Stimulated activated CD8-positive, alpha-beta memory T cell treated with anti-CD3 and anti-CD28 coated beads, Interleukin-12 subunit alpha, Interleukin-12 subunit beta, amount 100 ng/mL, for 4 hours (primary cell): ENCODE measurements around the gene DLX6.

Experiments
- DNase-seq: peaks from one replicate; pipeline ENCODE4 v3.0.0-alpha.2; 2020; ENCODE audit warnings: low read depth

DLX6 gene

DNA sequence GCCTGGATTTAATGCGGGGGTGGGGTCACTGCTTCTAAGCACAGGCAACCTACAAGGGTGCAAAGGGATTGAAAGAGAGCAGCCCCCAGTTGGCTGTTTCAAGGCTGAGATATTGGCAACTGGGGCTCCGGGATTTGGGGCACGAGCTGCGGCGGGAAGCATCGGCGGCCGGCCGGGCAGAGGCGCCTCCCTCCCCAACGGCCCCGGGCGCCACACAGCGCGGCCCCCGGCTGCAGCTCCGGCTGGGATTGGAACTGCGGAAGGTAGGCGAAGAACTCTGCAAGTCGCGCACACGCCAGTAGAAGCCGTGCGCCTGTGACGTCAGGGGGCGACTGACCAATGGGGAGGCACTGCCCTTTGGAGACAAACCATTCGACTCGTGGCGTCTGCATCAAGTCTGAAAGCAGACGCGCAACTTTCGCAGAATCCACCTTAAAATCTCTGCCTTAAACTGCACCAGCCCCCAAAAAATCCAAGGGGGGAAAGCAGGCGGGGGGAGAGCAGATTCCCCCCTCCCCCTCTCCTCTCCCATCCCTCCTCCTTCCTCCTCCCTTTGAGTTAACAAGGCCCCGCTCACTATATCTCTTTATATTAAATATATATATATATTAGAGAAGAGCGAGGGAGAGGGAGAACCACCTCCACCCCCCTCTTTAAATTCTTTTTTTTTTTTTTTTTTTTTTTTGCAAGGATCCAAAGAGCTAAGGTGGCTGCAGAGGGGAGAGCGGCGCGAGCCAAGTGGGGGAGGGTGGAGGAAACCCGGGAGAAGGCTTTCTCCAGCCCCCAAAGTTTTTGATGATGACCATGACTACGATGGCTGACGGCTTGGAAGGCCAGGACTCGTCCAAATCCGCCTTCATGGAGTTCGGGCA, at the start of gene DLX6:
TSS of gene DLX6 (plus strand) at position 371 of the 872 bp plus-strand sequence. CDS start at position 796, 425 bp downstream.
- no peak for DNase-seq

DNA sequence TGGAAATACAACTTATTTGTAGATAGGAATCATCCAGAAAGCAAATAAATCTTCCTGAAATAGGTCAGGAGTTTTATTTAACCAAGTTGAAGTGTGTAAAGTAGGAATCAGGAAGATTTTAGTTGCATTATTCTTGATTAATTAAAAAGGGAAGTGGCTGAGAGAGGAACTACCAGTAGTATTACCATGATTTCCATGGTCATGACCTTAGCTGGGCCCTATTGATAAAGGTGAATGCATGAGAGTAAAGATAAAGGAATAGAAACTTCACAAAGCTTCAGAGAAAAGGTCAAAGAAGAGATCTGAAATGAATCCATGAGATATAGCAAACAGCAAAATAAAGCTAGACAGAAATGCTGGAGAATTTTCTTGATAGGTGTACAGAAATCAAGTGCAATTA, 46.2 kb upstream of the DLX6 start:
- DNase-seq = no peak

DNA sequence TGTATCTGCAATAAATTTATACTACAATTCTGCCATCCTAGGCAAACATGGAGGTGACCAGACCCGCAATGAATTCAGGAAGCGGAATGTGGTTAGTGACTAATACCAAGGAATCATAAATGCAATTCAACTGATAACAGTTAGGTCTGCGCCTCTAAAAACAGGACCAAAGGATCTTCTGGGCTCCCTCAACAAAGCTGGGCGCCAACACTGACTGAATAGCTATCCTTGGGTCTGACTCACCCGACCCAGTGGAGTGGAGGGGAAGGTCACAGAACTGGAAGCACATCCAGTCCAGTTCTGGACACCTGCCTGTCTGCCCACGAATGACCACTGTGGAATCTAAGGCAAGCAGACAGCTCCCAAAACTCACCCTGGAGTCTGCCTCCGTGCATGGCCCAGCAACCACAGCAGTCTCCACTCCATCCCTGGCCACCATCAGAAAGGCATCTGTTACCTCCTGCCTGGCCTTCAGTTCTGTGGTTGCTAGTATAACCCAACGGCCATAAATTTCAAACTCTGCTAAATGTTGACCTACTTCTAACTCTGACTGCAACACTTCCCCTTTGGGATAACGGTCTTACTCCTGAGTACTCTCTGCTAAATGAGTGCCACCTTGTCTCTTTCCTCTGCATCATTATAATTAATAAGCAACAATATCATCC, 43.0 kb upstream of the DLX6 start:
- no peak for DNase-seq

DNA sequence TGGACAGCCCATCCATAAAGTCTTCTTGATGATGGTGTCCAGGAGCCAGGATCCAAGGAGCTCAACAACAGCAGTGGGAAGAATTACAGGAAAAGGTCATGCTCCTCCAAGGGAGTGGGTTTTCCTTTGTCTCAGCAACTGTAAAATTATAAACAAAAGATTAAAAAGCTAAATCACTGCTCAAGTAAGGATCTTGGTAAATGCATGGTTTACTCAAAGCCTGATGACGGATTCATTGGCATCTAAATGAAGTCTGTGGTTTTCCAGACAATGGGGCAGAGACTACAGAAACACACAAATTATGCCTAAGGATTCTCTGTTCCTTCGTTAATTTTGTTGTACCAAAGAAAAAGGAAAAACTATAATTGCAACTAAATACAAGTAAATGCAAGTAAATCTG, 36.4 kb upstream of the DLX6 start:
- DNase-seq = no peak

DNA sequence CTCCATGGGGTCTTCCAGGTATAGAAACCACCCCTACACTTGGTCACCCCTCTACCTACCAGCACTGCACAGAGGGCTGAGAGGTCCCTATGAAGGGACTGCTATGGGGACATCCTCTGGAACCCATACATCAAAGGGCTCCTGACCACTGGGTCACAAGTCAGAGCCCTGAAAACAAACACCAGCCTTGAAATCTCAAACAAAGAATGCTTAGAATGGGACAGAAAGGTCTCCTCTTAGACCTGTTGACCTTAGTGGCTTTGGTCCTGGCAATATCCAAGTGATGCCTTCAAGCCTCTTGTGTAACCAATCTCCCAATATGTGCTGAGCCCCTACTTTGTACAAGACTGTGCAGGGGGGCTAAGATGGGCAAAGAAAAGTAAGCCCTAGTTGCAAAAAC, 34.6 kb upstream of the DLX6 start:
- DNase-seq = no peak

DNA sequence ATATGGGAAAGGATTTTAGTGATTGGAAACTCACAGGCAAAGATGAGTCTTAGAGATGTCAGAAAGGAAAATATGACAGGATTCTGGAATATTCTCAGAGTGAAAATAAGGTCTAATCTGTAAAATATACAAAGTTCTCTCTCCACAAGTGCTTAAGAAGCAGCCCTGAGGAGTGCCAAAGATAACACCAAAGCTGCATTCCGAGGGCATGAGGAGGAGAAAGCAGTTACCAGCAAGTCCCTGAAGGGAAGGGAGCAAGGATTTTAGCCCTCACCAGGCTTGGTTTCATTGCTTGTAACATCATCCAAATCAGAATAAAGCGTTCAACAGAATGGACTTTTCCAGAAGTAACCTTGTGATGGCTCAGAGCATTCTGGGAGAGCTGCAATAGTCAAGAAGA, 31.4 kb upstream of the DLX6 start:
- DNase-seq = no peak

DNA sequence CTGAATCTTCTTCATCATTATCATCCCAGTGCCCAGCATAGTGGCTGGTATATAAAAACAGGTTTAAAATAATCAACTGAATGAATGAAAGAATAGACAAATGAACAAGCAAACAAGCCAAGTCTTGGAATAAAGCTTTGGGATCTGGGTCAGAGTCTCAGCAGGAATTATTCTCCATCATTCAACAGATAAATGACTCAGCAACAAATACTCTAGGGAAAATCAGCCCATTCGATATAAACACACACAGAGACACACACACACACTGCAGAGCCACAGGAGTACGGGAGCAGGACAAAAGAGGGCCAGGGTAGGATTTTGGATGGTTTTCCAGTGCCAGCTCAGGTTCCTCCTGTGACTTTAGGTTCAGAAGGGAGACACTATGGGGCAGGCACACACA, 29.2 kb upstream of the DLX6 start:
- DNase-seq = no peak

DNA sequence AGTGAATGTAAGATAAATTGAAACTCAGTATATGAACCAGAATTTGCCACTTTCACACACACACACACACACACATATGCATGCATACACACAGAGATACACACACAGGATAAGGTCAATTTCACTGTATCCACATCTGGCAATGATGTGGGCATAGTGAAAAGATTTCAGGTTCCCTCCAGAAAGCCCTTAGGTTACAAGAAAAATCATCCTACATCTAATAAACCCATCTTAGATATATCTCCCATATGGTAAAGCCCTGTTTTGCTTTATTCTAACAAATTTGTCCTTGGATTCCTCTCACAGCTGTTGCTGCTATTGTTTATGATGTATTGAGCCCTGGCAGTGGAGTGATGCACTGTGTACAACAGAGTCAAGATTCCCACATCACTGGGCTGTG, 27.9 kb upstream of the DLX6 start:
- no peak for DNase-seq

DNA sequence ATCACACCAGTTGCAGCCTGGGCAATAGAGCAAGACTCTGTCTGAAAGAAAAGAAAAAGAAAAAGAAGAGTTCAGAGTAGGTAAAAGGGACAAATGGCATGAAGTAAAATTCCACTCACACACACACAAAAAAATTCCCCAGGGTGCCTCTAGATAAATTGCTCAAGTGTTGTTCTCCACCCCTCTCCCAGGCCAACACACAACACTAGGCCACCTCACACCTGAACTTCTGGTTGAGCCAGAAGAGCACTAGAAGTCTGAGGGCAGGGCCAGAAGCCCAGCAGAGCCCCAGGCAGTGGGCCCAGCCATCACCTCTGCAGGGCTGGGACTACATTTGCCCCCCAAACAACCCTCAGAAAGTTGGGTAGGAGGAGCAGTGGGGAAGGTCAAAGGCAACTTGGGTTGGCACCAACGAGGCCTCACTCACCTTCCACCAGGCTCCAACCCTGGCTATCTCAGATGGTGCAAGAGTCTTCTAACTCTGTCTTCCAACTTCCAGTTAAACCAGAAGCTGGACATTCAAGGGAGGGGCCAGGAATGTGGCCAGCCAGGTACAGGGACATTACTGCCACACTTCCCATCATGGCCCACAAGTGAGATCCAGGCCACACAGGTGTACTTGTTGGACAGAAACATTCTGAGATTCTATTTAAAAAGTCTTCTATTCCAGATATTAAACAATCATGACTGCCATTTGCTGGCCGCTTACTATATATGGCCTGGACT, 25.6 kb upstream of the DLX6 start:
- DNase-seq = no peak

DNA sequence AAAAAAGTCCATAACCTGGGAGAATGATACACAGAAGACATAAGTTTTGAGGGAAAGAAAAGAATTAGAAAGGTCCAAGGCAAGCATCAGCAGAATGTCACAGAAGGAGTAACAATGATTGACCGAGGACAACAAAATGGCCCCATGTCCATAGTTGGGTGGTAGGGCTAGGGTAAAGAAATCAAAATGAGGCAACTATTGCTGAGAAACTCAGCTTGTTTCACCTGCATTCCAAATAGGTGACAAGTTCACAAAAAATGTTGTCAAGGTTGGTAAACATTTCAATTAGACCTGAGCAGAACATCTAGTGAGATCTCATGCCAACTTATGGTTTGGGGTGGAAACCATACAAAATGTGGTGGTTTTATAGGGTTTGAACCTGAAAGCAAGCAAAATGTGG, 22.8 kb upstream of the DLX6 start:
- no peak for DNase-seq

DNA sequence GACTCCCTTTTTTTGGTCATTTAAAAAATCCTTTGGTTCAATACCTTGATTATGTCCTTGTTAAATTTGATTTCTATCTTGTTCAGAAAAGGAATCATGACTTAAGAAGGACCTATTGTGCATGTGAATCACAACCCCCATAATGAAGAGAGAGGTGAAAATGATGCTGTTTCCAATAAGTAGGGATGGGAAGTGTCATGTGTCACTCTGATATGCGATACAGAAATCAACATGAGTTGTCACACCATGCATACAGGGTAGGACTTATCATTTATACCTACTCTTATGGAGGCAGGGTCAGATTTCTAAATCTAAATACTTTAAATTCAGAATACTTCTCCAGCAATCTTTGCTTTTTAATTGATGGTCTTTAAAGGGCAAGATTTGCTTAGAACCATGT, 19.4 kb upstream of the DLX6 start:
- DNase-seq = no peak

DNA sequence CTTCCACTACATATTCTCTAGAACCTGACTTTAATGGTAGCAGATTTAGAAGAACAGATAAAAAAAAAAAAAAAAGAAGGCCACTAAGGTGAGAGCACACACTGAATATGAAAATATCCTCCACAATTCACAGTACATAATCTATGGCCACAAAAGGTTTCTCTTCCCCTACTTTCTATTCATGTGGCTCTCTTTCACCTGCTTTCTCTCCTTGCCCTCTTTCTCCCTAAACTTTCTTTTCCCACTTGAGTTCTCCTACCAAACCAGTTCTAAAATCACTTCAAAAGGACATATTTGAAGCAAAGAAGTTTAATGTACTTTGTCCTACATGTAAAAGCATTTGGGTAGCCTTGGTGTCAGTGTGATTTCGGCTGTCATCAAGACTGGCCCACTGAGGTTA, 18.5 kb upstream of the DLX6 start:
- DNase-seq = no peak

DNA sequence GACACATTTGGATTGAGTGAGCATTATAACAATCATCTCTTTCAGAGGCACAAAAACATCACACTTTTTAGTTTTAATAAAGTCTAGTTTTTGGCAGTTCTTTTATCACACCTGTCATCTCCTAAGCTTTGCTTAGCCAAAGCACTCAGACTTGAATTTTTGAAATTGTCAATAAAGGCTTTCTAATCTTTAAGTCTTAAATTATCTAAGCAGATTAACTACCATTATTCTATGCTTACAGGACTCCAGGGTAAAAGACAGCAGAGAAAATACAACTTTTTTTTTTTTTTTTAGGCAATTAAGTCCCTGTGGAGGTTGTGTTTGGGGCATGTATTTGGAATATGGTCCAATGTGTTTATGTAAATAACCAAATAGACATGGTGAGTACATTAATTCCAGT, 17.6 kb upstream of the DLX6 start:
- no peak for DNase-seq

DNA sequence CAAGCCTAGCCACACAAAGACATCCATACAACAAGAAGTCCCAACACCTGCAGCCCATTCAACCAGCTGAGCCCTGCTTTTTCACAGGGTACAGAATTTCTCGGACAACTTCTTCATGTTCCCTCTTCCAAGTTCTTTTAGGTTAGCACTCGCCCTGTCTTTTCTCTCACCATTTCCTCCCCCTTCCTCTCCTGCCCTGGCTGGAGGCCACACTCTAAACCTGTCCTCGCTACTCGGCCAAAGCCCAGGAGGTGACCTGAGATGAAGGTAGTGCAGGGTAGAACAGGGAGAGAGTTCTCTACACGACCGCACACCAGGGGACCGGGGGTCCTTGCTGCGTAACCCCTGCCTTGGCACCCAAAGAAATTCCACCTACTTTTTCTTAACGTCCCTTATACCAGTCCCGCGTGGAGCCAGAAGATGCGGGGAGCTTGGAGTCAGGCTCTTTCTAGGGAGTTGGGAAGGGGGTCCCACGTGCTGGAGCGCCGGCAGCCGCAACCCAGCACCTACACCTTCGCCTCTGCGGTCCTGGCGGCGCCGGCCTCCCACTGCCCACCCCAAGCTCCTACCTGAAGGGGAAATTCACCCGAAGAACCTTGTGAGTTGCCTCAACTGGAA, 16.0 kb upstream of the DLX6 start:
- no peak for DNase-seq

DNA sequence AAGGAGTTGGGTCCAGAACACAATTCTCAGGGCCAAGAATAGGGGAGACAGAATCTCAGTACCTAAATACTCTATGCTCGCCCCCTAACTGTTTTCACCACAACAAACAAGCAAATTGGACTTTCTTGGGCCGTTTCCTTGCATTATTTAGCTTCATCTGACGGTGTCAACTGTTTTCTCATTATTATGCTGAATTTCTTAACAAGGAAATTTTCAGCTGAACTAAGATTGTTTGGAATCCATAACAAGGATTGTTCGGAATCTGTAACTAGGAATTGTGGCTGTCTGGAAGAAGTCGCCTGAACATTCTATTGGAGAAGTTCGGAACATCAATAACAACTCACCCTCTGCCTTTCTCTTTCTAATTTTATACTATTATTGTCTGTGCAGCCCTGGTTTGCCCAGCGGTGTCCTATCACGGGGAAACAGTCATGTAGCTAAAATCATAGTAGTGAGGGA, 15.5 kb upstream of the DLX6 start:
- DNase-seq = no peak

DNA sequence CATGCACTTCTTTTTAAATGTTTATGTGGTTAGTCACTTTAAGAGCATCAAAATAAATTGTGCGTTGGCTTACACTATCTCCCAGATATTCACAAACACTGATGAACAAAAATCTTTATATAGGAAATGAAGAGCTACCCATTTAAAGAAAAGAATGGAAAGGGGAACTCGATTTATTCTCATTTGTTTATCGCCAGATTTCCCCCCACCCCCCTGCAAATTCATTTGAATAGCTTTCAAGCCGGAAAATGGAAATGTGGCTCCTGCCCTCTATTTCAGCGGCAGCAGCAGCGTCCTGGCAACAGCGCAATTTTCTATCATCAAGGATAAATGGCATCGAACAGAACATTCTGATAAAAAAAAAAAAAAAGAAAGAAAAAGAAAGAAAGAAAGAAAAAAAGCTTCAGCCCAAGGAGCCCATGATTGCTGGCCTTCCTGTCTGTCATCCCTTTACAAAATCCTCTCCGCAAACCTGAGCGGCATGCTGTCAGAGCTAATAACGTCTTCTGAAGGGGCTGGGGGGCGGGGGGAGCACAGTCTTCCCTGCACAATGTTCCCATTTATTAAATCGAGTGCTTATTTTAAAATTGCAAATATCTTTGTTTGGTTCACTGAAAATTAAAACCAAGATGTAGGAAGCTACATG, 13.7 kb upstream of the DLX6 start:
- DNase-seq = no peak

DNA sequence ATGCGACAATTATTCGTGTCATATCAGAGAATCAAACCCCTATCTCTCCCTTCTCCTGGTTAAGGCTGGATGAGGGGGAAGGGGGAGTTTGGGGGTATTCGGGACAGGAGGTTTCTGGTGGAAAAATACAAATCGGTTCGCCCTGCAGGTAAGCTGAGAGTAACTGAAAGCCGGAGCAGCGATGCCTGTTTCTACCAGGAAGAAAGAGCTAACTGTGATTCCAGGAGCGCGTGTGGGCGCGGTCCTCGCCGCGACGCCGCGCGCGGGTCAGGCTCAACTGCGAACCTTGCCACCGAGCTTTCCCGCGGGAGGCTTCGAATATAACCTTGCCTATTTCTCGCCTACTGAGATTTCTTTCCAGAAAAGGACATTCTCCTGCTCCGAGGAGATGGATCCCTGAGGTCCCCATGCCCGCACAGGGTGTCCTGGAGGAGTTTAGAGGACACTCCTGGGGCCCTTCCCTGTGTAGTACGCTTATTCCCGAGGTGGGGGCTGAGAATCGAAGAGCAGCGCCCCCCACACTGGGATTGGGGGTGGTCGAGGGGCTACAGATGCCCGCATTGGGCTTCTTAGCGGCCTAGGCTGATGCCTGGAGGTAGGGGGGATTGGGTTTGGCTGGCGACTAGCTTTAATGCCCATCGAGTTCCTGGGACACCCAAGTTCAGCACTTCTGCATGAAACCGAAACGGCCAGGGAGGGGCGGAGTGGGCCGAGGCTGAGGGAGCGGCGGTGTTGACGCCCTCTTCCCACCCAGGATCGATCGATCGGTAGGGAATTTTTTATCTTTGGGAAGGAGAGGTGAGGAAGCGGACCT, 13.0 kb upstream of the DLX6 start:
- no peak for DNase-seq

DNA sequence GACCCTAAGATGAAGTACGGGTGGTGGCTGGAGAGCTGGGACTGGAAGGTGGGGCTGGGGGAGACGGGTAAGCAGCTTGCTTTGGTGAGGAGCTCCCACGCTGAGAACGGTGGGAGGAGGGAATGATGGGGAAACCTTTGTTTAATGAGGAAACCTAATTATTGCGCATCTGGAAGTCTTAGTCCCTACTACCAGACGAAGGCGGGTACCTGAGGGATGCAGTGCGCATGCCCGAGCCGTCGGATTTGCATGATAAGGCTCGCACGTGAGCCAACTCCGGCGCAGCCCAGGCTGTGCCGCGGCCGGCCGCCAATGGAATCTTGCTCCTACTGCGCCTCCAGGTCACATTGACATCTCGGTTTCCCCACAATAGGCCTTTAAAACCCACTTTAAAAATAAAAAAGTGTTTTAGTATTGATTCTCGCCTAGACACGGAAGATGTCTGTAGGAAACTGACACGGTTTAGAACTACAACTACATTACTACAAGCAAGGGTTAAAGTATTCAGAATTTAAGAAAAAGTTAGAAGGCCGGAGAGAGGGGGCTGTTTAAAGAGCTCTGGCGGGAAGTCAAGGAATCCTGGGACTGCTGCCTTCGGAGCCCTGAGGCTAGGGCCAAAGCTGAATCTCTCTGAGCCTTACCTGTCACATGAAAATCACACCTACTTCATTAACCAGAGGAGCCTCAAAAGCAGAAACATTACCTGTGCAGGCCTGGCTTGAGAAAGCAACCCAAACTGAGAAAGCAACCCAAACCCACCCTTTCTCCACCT, 12.1 kb upstream of the DLX6 start:
- no peak for DNase-seq

DNA sequence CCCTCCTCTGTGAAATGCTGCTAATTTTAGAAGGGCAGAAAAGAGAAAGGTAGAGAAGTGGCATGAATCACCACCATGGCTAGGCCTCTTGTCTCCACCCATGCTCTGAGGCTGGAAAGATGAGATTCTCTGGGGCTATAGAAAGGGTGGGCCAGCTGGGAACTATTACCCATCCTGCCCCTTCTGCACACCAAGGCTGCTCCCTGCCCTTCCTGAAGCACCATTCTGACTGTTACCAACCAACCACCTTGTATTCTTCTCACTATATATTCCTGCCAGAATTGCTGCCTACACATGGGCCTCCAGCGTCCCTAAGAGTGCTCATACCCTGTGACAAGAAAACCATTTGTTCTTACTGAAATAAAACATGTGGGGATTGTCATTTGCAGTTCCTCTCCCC, 11.4 kb upstream of the DLX6 start:
- no peak for DNase-seq

DNA sequence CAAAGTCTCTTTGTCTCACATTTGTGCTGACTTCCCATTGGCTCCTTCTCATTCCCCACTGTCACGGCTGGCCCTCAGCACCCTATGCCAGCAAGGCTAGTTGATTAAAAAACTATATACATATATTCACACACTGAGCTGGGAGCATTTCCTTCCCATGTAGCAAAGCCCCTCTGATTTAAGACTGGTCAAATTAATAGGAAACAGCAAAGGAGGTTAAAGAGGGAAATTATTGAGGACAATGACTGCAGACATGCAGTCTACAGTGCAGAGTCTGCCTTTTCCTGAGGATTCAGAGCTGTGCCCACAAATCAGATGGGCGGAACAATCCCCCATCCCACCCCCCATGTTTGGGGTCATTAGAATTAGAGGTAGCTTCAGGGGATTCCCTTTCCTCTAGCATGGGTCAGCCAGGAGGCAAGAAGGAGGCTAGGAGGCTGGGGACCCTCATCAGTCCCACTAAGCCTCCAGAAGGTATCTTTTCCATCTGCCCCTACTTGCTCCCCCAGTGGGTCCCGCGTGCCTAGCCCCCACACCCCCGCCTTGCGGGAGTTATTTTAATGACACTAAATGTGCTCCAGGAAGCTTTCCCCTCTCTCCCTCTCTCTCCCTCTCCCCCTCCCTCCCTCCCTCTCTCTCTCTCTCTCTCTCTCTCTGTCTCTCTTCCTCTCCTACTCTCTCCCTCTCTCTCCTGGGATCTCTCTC, 9.8 kb upstream of the DLX6 start:
- no peak for DNase-seq
